ENCODE data around the gene IGHMBP2. TPM values are rescaled to one million over a fixed set of nuclear protein-coding genes. Genes with fewer than 3 reads are reported as not detected.

IGHMBP2 gene
- total RNA-seq, 2 experiments from 2014 or later, result 29.4 to 31.1 TPM

DNA sequence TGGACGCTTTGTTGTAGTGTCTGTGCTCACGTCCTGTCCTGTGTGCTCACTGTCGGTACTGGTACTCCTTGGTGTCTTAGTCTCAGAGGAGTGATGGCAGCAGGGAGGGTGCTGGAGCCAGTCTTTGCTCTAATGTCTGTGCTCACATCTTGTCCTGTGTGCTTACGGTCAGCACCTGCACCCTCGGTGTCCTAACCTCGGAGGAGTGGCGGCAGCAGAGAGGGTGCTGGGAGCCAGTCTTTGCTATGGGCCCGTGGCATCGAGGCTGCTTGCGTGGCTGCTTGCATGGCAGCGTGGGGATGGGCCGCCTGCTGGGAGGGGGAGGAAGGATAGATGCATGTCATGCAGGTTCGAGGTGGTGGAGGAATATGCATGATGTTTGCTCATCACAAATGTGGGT, 12.7 kb downstream of the IGHMBP2 start:
- DNase-seq, result no peak
- Mint-ChIP-seq H3K4me1 (ENCODE audit: low read depth) (no peaks in the 10 kb centered on the region), H3K27ac (no peak overlapping the region), H3K4me3 (no peak overlapping the region), H3K9me3 (no peaks in the 10 kb centered on the region), H3K27me3 (ENCODE audit: low read depth) (no peaks in the 10 kb centered on the region), H3K36me3 (ENCODE audit: low read depth) (peaks cover 35% of the 10 kb centered on the region)
- intact Hi-C loops (cut with micrococcal nuclease), result no loop called here
- CTCF ChIA-PET, result no interaction called here

DNA sequence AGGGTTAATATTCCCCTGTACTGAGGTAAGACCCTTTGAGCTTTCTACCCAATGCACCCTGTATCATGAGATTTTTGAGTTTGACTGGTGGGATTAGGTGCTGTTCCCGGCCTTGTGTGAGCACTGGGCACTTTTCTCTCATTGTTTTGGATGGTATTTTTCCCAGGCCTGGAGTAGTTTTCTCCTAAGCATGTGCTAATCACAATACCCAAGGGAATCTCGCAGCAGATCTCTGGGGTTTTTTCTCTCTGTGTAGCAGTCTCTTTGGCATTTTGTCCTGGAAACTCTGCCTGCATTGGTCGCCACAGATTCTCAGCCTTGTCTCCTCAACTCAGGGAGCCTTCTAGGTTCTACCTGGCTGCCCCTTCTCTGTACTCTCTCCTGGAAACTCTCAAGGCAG, 19.9 kb downstream of the IGHMBP2 start:
- DNase-seq, result no peak
- H3K9me3 Mint-ChIP-seq, result peaks cover 22% of the 10 kb centered on the region
- no peaks in the 10 kb centered on the region for H3K4me1 Mint-ChIP-seq (ENCODE audit: low read depth)
- H3K4me3 Mint-ChIP-seq, result no peak overlapping the region
- peaks cover 68% of the 10 kb centered on the region for H3K36me3 Mint-ChIP-seq (ENCODE audit: low read depth)
- H3K27ac Mint-ChIP-seq, result no peak overlapping the region
- intact Hi-C loops (cut with micrococcal nuclease), result no loop called here
- CTCF ChIA-PET, result interaction anchor here (0.6 kb wide), 1 partner anchor 9 kb away, joined by 3 read pairs; no protein-coding TSS in a partner anchor
- no peaks in the 10 kb centered on the region for H3K27me3 Mint-ChIP-seq (ENCODE audit: low read depth)

DNA sequence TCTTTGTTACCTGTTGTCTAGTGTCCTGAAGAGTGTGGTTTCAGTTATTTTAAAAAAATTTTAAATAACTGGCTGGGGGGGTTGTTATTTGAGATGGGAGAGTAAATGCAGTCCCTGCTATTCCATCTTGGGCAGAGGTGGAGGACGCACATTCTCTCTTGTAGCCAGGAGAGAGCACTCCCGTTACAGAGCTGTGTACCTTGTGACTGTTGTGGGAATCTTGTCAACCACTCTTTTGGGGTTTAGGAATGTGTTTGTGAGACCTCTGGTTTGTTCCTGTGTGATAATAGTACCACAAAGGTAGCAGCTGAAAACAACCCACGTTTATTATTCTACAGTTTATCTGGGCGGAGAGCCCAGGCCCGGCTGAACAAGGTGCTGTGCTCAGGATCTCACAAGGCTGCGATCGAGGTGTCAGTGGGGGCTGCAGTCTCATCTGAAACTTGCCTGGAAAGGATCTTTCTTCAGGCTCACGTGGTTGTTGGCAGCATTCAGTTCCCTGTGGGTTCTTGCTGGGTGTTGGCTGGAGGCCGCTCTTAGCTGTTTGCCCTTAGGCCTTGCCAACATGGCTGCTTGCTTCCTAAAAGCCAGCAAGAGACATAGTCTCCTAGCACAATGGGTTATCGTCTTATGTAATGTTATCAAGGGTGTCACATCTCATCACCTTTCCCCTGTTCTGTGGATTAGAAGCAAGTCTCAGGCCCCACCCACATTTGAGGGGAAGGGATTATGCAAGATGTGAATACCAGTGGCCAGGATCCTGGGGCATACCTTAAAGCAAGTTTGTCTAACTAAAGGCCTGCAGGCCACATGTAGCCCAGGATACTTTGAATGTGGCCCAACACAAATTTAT, 20.6 kb downstream of the IGHMBP2 start:
- no peak overlapping the region for H3K27ac Mint-ChIP-seq
- DNase-seq, result no peak
- intact Hi-C loops (cut with micrococcal nuclease), result no loop called here
- peaks cover 22% of the 10 kb centered on the region for H3K9me3 Mint-ChIP-seq
- H3K4me3 Mint-ChIP-seq, result no peak overlapping the region
- H3K27me3 Mint-ChIP-seq (ENCODE audit: low read depth), result no peaks in the 10 kb centered on the region
- H3K36me3 Mint-ChIP-seq (ENCODE audit: low read depth), result peaks cover 62% of the 10 kb centered on the region
- H3K4me1 Mint-ChIP-seq (ENCODE audit: low read depth), result no peaks in the 10 kb centered on the region
- CTCF ChIA-PET, result no interaction called here

DNA sequence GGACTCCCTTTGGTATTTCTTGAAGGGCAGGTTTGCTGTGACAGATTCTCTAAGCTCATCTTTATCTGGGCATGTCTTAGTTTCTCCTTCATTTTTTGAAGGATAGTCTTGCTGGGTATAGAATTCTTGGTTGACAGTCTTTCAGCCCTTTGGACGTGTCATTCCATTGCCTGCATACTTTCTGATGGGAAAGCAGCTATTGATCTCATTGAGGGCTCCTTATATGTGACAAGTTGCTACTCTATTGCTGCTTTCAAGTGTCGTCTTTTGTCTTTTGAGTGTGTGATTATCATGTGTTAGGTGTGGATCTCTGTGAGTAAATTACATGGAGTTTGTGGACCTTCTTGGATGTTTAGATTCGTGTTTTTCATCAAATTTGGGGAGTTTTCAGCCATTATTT, 21.9 kb downstream of the IGHMBP2 start:
- Mint-ChIP-seq H3K36me3 (ENCODE audit: low read depth) (peaks cover 67% of the 10 kb centered on the region), H3K4me1 (ENCODE audit: low read depth) (no peaks in the 10 kb centered on the region), H3K27me3 (ENCODE audit: low read depth) (no peaks in the 10 kb centered on the region), H3K9me3 (peaks cover 22% of the 10 kb centered on the region), H3K27ac (no peak overlapping the region), H3K4me3 (no peak overlapping the region)
- no peak for DNase-seq
- CTCF ChIA-PET, result no interaction called here
- intact Hi-C loops (cut with micrococcal nuclease), result no loop called here

DNA sequence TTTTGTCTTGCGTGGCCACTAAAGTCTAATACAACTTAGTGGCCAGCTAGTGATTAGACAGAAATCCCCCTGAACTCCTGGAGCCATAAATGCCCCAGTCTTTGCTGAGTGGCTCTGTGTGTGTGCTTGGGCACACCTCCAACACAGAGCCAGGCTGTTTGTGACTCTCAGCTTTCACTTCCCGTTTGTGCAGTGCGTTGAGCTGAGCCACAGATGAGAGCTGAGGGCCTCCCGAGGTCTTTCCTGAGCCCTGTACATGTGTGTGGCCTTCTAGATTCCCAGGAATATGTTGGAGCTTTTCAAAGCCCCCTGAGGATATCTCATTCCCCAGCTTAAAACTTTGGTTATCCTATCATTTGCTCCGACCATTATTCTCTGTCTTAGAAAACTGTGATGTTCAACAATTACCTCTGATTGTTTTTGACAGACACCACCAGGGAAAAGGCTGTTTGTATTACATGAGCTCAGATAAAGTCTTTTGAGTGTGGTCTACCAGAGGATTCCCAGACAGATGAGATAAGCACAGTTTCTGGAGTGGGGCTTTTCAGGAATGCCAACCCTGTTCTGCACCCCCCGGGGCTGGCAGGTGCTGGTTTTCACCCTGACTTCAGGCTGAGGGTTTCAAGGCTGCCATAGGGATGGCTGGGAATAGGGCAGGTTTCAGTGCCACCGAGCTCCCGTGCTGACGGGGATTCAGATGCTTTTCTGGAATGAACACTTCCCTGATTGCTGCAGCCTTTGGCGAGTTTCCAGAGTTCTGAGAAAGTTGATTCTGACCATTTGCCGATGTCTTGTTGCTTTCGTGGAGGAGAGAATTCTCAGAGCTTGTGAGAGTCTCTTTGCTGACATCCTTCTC, 23.8 kb downstream of the IGHMBP2 start:
- Mint-ChIP-seq H3K4me1 (ENCODE audit: low read depth) (no peaks in the 10 kb centered on the region), H3K36me3 (ENCODE audit: low read depth) (peaks cover 64% of the 10 kb centered on the region), H3K27ac (no peak overlapping the region), H3K4me3 (no peak overlapping the region), H3K9me3 (peaks cover 22% of the 10 kb centered on the region), H3K27me3 (ENCODE audit: low read depth) (no peaks in the 10 kb centered on the region)
- CTCF ChIA-PET, result no interaction called here
- DNase-seq, result no peak
- intact Hi-C loops (cut with micrococcal nuclease), result no loop called here

DNA sequence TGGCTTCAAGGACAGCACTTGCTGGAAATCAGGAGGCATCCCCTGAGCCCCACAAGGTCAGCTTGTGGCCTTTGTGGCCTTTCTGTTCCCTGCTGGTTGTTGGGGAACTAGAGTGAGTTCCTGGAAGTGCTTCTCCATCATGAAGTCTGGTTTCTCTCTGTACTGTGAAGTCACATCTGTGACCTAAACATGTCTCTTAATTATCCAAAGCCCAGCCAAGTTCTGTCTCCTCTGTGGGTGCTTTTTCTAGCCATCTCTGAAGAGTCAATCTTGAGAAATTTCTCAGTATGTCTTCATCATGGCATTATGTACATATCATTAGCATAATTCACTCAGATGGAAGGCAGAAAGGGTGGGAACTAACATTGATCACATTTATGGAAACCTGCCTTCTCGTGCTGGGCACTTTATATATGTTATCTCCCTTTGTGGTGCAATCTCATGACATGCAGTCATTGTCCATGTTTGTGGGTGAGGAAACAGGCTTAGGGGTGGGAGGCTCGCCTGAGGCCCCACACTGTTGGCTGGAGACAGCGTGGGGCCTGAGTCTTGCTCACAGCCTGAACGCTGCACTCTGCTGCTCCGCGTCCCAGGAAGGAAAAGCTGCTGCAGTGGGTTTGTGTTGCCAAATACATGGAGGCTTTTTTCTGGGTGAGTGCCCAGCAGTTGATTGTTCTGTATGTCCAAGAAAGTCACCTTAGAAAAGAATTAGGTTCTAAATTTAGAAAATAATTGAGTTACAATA, 24.6 kb downstream of the IGHMBP2 start:
- Mint-ChIP-seq H3K27ac (no peak overlapping the region), H3K4me3 (no peak overlapping the region), H3K9me3 (peaks cover 22% of the 10 kb centered on the region), H3K36me3 (ENCODE audit: low read depth) (peaks cover 59% of the 10 kb centered on the region), H3K4me1 (ENCODE audit: low read depth) (no peaks in the 10 kb centered on the region), H3K27me3 (ENCODE audit: low read depth) (no peaks in the 10 kb centered on the region)
- DNase-seq, result no peak
- CTCF ChIA-PET, result no interaction called here
- intact Hi-C loops (cut with micrococcal nuclease), result no loop called here

DNA sequence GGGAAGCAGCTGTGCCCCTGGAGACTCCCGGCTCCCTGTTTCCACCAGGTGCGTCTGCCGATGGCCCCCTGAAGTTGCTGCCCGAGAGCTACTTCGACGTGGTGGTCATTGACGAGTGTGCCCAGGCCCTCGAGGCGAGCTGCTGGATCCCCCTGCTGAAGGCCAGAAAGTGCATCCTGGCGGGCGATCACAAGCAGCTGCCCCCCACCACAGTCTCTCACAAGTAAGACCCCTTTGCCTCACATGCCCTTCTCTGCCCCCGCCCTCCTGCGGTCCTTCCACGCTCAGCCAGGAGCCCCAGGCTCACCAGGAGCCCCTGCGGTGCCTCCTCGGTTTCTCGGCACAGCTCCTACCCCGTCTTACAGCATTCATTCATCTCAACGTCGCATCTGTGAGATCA, 25.4 kb downstream of the IGHMBP2 start:
- Mint-ChIP-seq H3K4me1 (ENCODE audit: low read depth) (no peaks in the 10 kb centered on the region), H3K27me3 (ENCODE audit: low read depth) (no peaks in the 10 kb centered on the region), H3K9me3 (peaks cover 16% of the 10 kb centered on the region), H3K27ac (no peak overlapping the region), H3K4me3 (no peak overlapping the region), H3K36me3 (ENCODE audit: low read depth) (peaks cover 51% of the 10 kb centered on the region)
- CTCF ChIA-PET, result no interaction called here
- DNase-seq, result no peak
- intact Hi-C loops (cut with micrococcal nuclease), result no loop called here

DNA sequence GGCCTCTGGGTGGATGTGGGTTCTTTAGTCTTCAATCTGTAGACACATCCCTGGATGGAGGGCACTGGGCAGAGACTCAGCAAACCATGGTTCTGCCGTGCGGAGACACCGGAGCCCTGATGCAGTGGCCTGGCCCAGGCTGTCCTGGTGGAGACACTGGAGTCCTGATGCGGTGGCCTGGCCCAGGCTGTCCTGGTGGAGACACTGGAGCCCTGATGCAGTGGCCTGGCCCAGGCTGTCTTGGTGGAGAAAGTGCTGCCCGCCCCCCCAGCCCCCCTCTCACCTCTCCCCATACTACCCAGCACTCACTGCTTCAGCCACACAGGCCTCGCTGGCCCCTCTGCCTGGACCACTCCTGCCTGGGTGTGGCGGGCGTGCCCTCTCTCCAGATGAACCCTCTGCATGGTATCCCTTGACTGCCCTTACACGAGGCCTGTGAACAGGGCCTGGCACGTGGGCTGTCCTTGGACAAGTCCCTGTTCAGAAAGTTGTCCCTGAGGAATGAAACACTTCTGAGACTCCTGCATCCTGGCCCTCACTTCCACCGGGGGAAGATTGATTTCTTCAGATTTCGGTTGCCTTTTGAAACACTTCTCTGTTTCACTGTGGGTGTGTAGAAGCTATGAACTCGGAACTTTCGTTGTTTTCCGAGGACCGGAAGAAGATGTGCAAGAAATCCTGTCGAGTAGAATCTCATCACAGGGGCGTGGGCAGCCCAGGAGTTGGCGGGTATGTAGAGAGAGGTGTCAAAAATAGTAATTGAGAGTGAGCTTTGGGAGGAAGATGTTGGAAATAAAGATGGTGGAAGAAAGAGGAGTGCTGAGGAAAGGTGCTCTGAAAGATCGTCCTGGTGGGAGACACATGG, 26.2 kb downstream of the IGHMBP2 start:
- H3K36me3 Mint-ChIP-seq (ENCODE audit: low read depth), result peaks cover 43% of the 10 kb centered on the region
- peaks cover 9% of the 10 kb centered on the region for H3K9me3 Mint-ChIP-seq
- CTCF ChIA-PET, result no interaction called here
- no peak overlapping the region for H3K27ac Mint-ChIP-seq
- intact Hi-C loops (cut with micrococcal nuclease), result no loop called here
- no peaks in the 10 kb centered on the region for H3K27me3 Mint-ChIP-seq (ENCODE audit: low read depth)
- no peak overlapping the region for H3K4me3 Mint-ChIP-seq
- no peak for DNase-seq
- H3K4me1 Mint-ChIP-seq (ENCODE audit: low read depth), result no peaks in the 10 kb centered on the region

DNA sequence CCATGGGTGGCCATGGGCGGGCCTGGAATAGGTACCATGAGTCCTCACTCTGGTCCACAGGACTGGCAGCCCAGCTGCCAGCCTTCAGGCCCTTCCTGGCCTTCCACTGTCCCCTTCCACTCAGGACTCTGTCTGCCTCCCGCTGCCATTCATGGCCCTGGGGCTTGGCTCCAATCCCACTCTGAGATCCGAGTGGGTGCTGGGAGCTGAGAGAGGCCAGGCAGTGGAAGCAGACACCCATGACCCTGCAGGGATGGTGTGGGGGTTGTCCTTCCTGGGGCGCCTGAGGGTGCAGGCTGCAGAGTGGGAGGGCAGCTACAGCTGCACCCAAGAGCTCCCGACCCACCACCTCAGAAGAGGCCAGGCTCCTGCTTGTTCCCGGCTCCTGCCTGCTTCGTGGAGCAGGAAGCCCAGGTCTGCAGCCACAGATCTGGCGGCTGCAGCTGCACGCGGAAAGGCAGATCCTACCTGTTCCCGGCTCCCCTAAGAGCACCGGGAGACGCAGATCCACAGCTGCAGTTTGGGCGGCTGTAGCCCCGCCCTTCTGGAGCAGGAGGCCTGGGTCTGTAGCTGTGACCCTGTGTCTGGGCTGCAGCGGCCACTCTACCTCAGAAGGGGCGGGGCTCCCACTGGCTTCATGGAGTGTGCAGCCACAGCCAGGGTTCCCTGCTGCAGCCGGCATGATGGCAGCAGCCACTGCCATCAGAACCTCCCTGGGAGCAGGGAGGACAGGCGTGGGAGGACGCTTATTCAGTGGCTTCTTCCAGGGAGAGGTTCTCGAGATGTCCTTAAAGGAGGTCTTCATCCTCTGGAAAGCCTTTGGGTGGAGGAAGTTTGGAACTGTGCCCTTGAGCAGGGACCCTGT, 27.5 kb downstream of the IGHMBP2 start:
- CTCF ChIA-PET, result no interaction called here
- no peaks in the 10 kb centered on the region for H3K4me1 Mint-ChIP-seq (ENCODE audit: low read depth)
- no peak for DNase-seq
- H3K4me3 Mint-ChIP-seq, result no peak overlapping the region
- intact Hi-C loops (cut with micrococcal nuclease), result no loop called here
- no peak overlapping the region for H3K27ac Mint-ChIP-seq
- no peaks in the 10 kb centered on the region for H3K27me3 Mint-ChIP-seq (ENCODE audit: low read depth)
- H3K9me3 Mint-ChIP-seq, result no peaks in the 10 kb centered on the region
- H3K36me3 Mint-ChIP-seq (ENCODE audit: low read depth), result peaks cover 40% of the 10 kb centered on the region

DNA sequence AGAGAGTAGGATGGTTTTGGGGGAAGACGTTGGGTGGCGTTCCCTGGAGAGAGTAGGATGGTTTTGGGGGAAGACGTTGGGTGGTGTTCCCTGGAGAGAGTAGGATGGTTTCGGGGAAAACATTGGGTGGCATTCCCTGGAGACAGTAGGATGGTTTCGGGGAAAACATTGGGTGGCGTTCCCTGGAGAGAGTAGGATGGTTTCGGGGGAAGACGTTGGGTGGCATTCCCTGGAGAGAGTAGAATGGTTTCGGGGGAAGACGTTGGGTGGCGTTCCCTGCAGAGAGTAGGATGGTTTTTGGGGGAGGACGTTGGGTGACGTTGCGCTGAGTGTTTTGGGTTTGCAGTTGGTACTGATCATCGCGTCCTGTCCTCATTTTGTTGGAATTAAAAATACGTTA, 28.2 kb downstream of the IGHMBP2 start:
- H3K4me3 Mint-ChIP-seq, result no peak overlapping the region
- CTCF ChIA-PET, result interaction anchor here (0.8 kb wide), 1 partner anchor 9 kb away, joined by 3 read pairs; no protein-coding TSS in a partner anchor

DNA sequence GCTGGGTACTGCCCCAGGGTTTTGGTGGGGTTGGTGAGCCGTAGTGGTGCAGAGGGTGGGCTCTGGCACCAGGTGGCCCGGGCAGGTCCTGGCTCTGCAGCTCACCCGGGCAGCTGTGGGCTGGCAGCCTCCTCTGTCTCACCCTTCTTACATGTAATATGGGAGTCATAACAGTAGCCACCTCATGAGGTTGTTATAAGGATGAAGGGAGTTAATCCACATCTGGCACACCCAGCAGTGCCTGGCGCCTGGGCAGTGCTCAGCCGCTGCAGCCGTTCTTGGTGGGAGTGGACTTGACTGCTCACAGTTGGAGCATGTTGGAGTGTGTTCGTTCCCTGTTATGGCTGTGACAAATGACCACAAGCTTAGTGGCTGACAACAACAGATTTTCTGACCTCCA, 28.7 kb downstream of the IGHMBP2 start:
- Mint-ChIP-seq H3K27ac (no peak overlapping the region), H3K36me3 (ENCODE audit: low read depth) (peaks cover 32% of the 10 kb centered on the region), H3K27me3 (ENCODE audit: low read depth) (no peaks in the 10 kb centered on the region), H3K9me3 (no peaks in the 10 kb centered on the region), H3K4me3 (no peak overlapping the region), H3K4me1 (ENCODE audit: low read depth) (no peaks in the 10 kb centered on the region)
- no peak for DNase-seq
- intact Hi-C loops (cut with micrococcal nuclease), result no loop called here
- CTCF ChIA-PET, result interaction anchor here (0.8 kb wide), 1 partner anchor 9 kb away, joined by 3 read pairs; no protein-coding TSS in a partner anchor

More for the DNA sequence above, 28.2 kb downstream of the IGHMBP2 start:
- Mint-ChIP-seq H3K27ac (no peak overlapping the region), H3K27me3 (ENCODE audit: low read depth) (no peaks in the 10 kb centered on the region), H3K36me3 (ENCODE audit: low read depth) (peaks cover 36% of the 10 kb centered on the region), H3K9me3 (no peaks in the 10 kb centered on the region), H3K4me1 (ENCODE audit: low read depth) (no peaks in the 10 kb centered on the region)
- DNase-seq, result no peak
- intact Hi-C loops (cut with micrococcal nuclease), result no loop called here
